GM23338 (cell line): ENCODE data around the gene ZNF853. TPM values are rescaled to one million over a fixed set of nuclear protein-coding genes. Genes with fewer than 3 reads are reported as not detected.

Experiments used
- ATAC-seq: fragments of 200-7000 bp; cut with Tn5 transposase; 3 replicates; pipeline ENCODE4 v1.9.1; 2020
- DNase-seq: peaks from one replicate; pipeline ENCODE4 v3.0.0-alpha.2; 2015; ENCODE audit warnings: low spot score
- H2AFZ ChIP-seq: fragments of 200-600 bp; sonication (generic); 2 replicates; pipeline ENCODE4 v1.8.0; 2016; ENCODE audit warnings: antibody characterized with exemption, mild to moderate bottlenecking, moderate library complexity
- H3F3A ChIP-seq: fragments of 200-600 bp; sonication (generic); replicated peaks from 2 replicates; pipeline ENCODE4 v1.8.0; 2017; ENCODE audit warnings: antibody characterized with exemption, mixed run types, low read depth
- H3K27ac ChIP-seq: fragments of 200-600 bp; sonication (generic); 2 replicates; pipeline ENCODE4 v1.6.1; 2016; ENCODE audit warnings: low read depth
- H3K27me3 ChIP-seq: fragments of 200-600 bp; sonication (generic); 2 replicates; pipeline ENCODE4 v1.8.0; 2016; ENCODE audit warnings: mild to moderate bottlenecking, mixed run types, moderate library complexity; ENCODE audit not compliant: insufficient read depth
- H3K36me3 ChIP-seq: fragments of 200-600 bp; sonication (generic); 2 replicates; pipeline ENCODE4 v1.8.0; 2016; ENCODE audit warnings: mild to moderate bottlenecking; ENCODE audit not compliant: insufficient read depth
- H3K4me1 ChIP-seq: fragments of 200-600 bp; sonication (generic); 2 replicates; pipeline ENCODE4 v1.8.0; 2016; ENCODE audit warnings: mild to moderate bottlenecking, moderate library complexity; ENCODE audit not compliant: insufficient read depth
- H3K4me2 ChIP-seq: fragments of 200-600 bp; sonication (generic); 2 replicates; pipeline ENCODE4 v1.7.1; 2017; ENCODE audit warnings: mixed run types
- H3K4me3 ChIP-seq: fragments of 200-600 bp; sonication (generic); 2 replicates; pipeline ENCODE4 v1.6.1; 2016; ENCODE audit warnings: mixed run types
- H3K79me2 ChIP-seq: fragments of 200-600 bp; sonication (generic); replicated peaks from 2 replicates; pipeline ENCODE4 v1.8.0; 2017; ENCODE audit warnings: mild to moderate bottlenecking; ENCODE audit not compliant: insufficient read depth
- H3K9me2 ChIP-seq: fragments of 200-600 bp; sonication (generic); 2 replicates; pipeline ENCODE4 v1.8.0; 2017; ENCODE audit not compliant: insufficient read depth
- H4K20me1 ChIP-seq: fragments of 200-600 bp; sonication (generic); replicated peaks from 2 replicates; pipeline ENCODE4 v1.8.0; 2017; ENCODE audit warnings: mild to moderate bottlenecking; ENCODE audit not compliant: insufficient read depth
- H3K27ac Mint-ChIP-seq: 2 replicates; pipeline ENCODE4 v1.8.0; 2020; ENCODE audit warnings: inconsistent platforms, mild to moderate bottlenecking, moderate library complexity, mixed read lengths
- H3K27me3 Mint-ChIP-seq: 3 replicates; pipeline ENCODE4 v1.8.0; 2022; ENCODE audit warnings: low read depth, mild to moderate bottlenecking, moderate library complexity, mixed read lengths, inconsistent platforms; ENCODE audit not compliant: insufficient read depth, poor library complexity
- H3K36me3 Mint-ChIP-seq: 3 replicates; pipeline ENCODE4 v1.8.0; 2021; ENCODE audit warnings: low read depth, mild to moderate bottlenecking, inconsistent platforms, moderate library complexity, mixed read lengths
- H3K4me1 Mint-ChIP-seq: 3 replicates; pipeline ENCODE4 v1.8.0; 2020; ENCODE audit warnings: mild to moderate bottlenecking, inconsistent platforms, mixed read lengths
- H3K4me3 Mint-ChIP-seq: 3 replicates; pipeline ENCODE4 v1.8.0; 2021; ENCODE audit warnings: moderate library complexity, mild to moderate bottlenecking, inconsistent platforms, mixed read lengths
- H3K9me3 Mint-ChIP-seq: 3 replicates; pipeline ENCODE4 v1.8.0; 2020; ENCODE audit warnings: moderate library complexity, mild to moderate bottlenecking, inconsistent platforms, mixed read lengths
- CREB1 ChIP-seq: fragments of 250-450 bp; sonication (Bioruptor Pico); IDR thresholded peaks from 2 replicates; pipeline ENCODE4 v1.5.0; 2020; ENCODE audit warnings: low read depth, mild to moderate bottlenecking, moderate library complexity
- CTCF ChIP-seq, 2 experiments: fragments of 200-600 bp in 1 of 2; sonication (generic) in 1 of 2; conservative IDR thresholded peaks; 2 replicates each; pipeline versions ENCODE4 v1.5.1 to v1.6.1; 2016 to 2017; ENCODE audit warnings: antibody characterized with exemption in 2 of 2, low read depth in 2 of 2, mild to moderate bottlenecking in 2 of 2, moderate library complexity in 1 of 2
- ETS1 ChIP-seq: IDR thresholded peaks from 2 replicates; pipeline ENCODE4 v1.6.1; 2016; ENCODE audit warnings: antibody characterized with exemption
- EZH2 ChIP-seq: fragments of 200-600 bp; sonication (generic); IDR thresholded peaks from one replicate; pipeline ENCODE4 v1.8.0; 2017; ENCODE audit warnings: antibody characterized with exemption, mild to moderate bottlenecking, low read depth; ENCODE audit not compliant: unreplicated experiment
- EZH2phosphoT487 ChIP-seq: fragments of 200-600 bp; sonication (generic); IDR thresholded peaks from one replicate; pipeline ENCODE4 v1.8.1; 2018; ENCODE audit warnings: antibody characterized with exemption; ENCODE audit not compliant: unreplicated experiment
- JUNB ChIP-seq: IDR thresholded peaks from one replicate; pipeline ENCODE4 v1.6.1; 2016; ENCODE audit warnings: antibody characterized with exemption; ENCODE audit not compliant: unreplicated experiment
- NANOG ChIP-seq: IDR thresholded peaks from 2 replicates; pipeline ENCODE4 v1.6.1; 2016; ENCODE audit warnings: antibody characterized with exemption, borderline replicate concordance
- POLR2AphosphoS5 ChIP-seq: IDR thresholded peaks from 2 replicates; pipeline ENCODE4 v1.6.1; 2016; ENCODE audit warnings: antibody characterized with exemption, low read depth
- REST ChIP-seq: IDR thresholded peaks from one replicate; pipeline ENCODE4 v1.6.1; 2018; ENCODE audit warnings: antibody characterized with exemption; ENCODE audit not compliant: unreplicated experiment
- STAT1 ChIP-seq: IDR thresholded peaks from one replicate; pipeline ENCODE4 v1.6.1; 2016; ENCODE audit warnings: antibody characterized with exemption; ENCODE audit not compliant: unreplicated experiment
- ZNF114 ChIP-seq: fragments of 250-450 bp; sonication (Bioruptor Pico); IDR thresholded peaks from 2 replicates; pipeline ENCODE4 v1.5.0; 2020; ENCODE audit warnings: mild to moderate bottlenecking, moderate library complexity
- ZNF331 ChIP-seq: fragments of 250-450 bp; sonication (Bioruptor Pico); IDR thresholded peaks from 2 replicates; pipeline ENCODE4 v1.5.0; 2020; ENCODE audit warnings: low read depth, mild to moderate bottlenecking, moderate library complexity
- ZNF462 ChIP-seq: fragments of 250-450 bp; sonication (Bioruptor Pico); IDR thresholded peaks from 2 replicates; pipeline ENCODE4 v1.5.0; 2020; ENCODE audit warnings: mild to moderate bottlenecking, moderate library complexity
- polyA plus RNA-seq: library from polyadenylated mRNA; unstranded; fragments of >200 nt; fragmentation: Nextera tagmentation; extraction: Ambion mirVana; gene quantifications from 2 replicates; pipeline ENCODE4 v1.2.1, GENCODE V29; 2016
- total RNA-seq: library from RNA; depleted of rRNA; stranded (reverse); fragments of >200 nt; shearing (Covaris generic); gene quantifications from 2 replicates; pipeline ENCODE4 v1.2.3, GENCODE V29; 2014

ZNF853 gene
- total and polyA plus RNA-seq, 2 experiments from 2014 or later, result 0.32 to 8.9 TPM

GRCh38 chr7:6648815-6649104, 33.4 kb downstream of the ZNF853 start:
- TF ChIP-seq JUNB (no peak), EZH2 (no peak), NANOG (no peak), CREB1 (no peak), ZNF462 (CRISPR knock-in tag) (no peak), POLR2AphosphoS5 (no peak), ETS1 (no peak), STAT1 (no peak), EZH2phosphoT487 (no peak), ZNF114 (CRISPR knock-in tag) (no peak), CTCF (conservative IDR thresholded peaks at IDR 0.05; ENCODE audit: low read depth in 2 of 2) (no peak), ZNF331 (CRISPR knock-in tag) (no peak), REST (no peak)

More at GRCh38 chr7:6648815-6649104, 33.4 kb downstream of the ZNF853 start:
- Histone ChIP-seq H3K9me2 (no peaks in the 10 kb centered on the region), H3K27ac (no peak overlapping the region), H3K4me1 (no peaks in the 10 kb centered on the region), H3K27me3 (no peaks in the 10 kb centered on the region), H3K36me3 (no peaks in the 10 kb centered on the region), H3F3A (no peaks in the 10 kb centered on the region), H3K4me2 (no peak overlapping the region), H4K20me1 (no peaks in the 10 kb centered on the region; the same call in 1 of the 2 replicates), H3K79me2 (no peaks in the 10 kb centered on the region), H2AFZ (no peak overlapping the region), H3K4me3 (no peak overlapping the region)
- no peaks in the 10 kb centered on the region for H3K4me1 Mint-ChIP-seq
- no peaks in the 10 kb centered on the region for H3K9me3 Mint-ChIP-seq
- H3K4me3 Mint-ChIP-seq, result no peak overlapping the region
- peaks cover 18% of the 10 kb centered on the region for H3K36me3 Mint-ChIP-seq
- peaks cover 6% of the 10 kb centered on the region for H3K27me3 Mint-ChIP-seq
- ATAC-seq, result no peak
- no peak overlapping the region for H3K27ac Mint-ChIP-seq
- no peak for DNase-seq
